ACHN (cell line): Measurements from ENCODE around the gene GAS2.
A peak's percentile ranks its signal among the peaks of the same experiment; 100 is the strongest.

Source experiments
- DNase-seq: peaks from one replicate; pipeline ENCODE4 v3.0.0-alpha.2; 2015
- in situ Hi-C: cut with HindIII; loops from 2 replicates; pipeline ENCODE4 v1.10.0; 2017; ENCODE audit warnings: low sequenced_read_pairs, low pct_ligation_motif_present, low pct_unique_long_range_greater_than_20kb

GAS2 gene

GRCh38 chr11:22822203-22822602 is 155.8 kb downstream of the GAS2 start:
- in situ Hi-C loops: no loop called here

DNA sequence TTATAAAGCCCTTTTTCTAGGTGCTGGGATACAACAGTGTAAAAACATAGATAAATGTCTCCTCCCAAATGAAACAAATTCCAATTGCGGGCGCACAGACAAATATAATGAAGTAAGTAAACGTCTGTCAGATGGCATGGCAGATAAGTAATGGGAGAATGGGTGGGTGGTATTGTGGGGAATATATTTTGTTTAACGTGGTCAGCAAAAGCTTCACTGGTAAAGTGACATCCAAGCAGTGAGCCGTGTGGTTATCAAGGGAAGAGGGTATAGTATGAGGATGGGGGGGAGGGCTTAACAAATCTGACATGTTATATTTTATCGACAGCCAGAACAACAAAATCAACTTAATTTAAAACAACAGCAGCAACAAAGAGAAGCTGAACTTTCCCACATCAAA is 162.0 kb downstream of the GAS2 start:
- in situ Hi-C loops: no loop called here
- DNase-seq: no peak

More at GRCh38 chr11:22822203-22822602, 155.8 kb downstream of the GAS2 start:
- DNase-seq: no peak

GRCh38 chr11:22829231-22830081 is 163.0 kb downstream of the GAS2 start, which contains the start of gene SVIP:
Gene SVIP (minus strand): TSS chr11:22829801. CDS start chr11:22829748, 53 bp downstream.
- in situ Hi-C loops: no loop called here

GRCh38 chr11:22830082-22830414 is 163.6 kb downstream of the GAS2 start:
- DNase-seq: no peak
- in situ Hi-C loops: no loop called here

More at GRCh38 chr11:22829231-22830081, 163.0 kb downstream of the GAS2 start, which contains the start of gene SVIP:
- peak; percentile 90 for DNase-seq

DNA sequence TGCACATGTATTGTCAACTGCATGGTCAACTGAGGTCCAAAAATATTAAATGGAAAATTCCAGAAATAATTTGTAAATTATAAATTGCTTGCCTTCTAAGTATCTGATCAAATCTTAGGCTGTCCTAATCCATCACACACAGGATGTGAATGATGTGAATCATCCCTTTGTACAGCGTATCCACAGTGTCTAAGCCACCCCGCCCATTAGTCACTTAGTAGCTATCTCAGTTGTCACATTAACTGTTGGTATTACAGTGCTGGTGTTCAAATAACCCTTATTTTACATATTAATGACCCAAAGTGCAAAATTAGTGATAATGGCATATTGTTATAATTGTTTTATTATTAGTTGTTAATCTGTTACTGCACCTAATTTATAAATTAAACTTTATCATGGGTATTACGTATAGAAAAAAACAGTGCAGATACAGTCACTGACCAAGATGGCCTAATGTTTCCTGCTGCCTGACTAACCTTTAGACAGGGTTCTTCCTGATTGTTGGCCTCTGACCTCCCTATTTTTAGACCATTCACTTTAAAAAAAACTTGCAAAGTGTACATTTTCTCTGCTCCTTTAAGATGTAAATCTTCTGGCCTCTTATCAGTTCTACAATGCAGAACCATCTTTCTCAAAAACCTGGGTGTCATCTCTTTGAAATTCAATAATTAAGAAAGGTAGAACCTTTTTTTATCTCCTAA is 166.1 kb downstream of the GAS2 start:
- in situ Hi-C loops: no loop called here
- peak; percentile 38 for DNase-seq

- no peak for DNase-seq
- in situ Hi-C loops: no loop called here
Observed at GRCh38 chr11:22846726-22847125, 180.3 kb downstream of the GAS2 start.

GRCh38 chr11:22851477-22851876 is 185.1 kb downstream of the GAS2 start:
- DNase-seq: no peak
- in situ Hi-C loops: no loop called here

DNA sequence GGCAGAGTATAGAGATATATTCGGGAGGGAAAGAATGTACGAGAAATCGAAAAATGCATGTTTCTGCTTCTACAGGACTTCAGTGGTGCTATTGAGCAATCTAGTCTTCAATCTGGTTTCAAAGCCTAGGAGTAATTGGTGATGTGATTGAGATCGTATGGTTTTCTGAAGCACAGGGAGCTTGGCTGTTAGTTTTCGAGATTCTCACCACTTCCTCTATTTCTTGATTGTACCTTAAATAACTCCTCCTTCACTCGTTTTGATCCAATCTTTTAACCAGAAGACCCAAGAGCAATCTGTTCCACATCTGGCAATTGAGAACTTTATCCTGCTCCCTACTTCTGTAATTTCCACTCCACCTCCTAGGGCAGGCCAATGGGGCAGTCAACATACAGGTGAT is 193.3 kb downstream of the GAS2 start:
- in situ Hi-C loops: no loop called here
- no peak for DNase-seq

- DNase-seq: no peak
- in situ Hi-C loops: no loop called here
Observed at GRCh38 chr11:22860241-22860640, 193.8 kb downstream of the GAS2 start, which contains the start of gene CCDC179. Gene CCDC179 (minus strand): TSS chr11:22860474. CDS start chr11:22860421, 53 bp downstream.
